ENCODE measurements around the gene SRGN. TPM values are rescaled to one million over a fixed set of nuclear protein-coding genes. Genes with fewer than 3 reads are reported as not detected.

Gene SRGN
- total and polyA plus RNA-seq, 10 of the 15 experiments (the other 5 are each of a cell fraction or from before 2014, with no cell fraction given) = 382 to 2,414 (median 885) TPM

DNA sequence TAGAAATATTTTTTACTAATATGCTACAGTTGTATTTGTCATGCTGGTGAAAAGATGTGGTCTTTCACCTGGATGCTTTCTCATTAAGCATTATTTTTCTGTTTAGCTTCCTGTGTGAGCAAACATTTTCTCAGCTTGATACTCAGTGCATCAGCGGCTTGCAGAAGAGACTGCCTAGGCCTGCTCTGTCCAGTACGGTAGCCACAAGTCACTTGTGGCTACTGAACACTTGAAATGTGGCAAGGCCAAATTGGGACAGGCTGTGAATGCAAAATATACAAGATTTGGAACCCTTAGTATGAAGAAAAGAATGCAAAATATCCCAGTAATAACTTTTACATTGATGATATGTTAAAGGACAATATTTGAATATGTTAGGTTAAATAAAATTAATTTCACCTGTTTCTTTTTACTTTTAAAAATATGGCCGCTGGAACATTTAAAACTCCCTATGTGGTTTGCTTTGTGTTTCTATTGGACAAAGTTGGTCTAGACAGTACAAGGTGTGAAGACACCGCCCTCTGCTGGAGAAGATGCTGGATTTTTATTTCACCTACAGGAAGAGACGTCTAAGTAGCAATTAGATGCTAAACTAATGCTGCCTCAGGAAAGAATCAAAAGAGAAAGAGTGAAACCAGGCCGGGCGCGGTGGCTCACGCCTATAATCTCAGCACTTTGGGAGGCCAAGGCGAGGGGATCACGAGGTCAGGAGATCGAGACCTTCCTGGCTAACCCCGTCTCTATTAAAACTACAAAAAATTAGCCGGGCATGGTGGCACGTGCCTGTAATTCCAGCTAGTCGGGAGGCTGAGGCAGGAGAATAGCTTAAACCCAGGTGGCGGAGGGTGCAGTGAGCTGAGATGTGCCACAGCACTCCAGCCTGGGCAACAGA is 5.3 kb downstream of the SRGN start (continued):
- TF ChIP-seq, protein P1, sequence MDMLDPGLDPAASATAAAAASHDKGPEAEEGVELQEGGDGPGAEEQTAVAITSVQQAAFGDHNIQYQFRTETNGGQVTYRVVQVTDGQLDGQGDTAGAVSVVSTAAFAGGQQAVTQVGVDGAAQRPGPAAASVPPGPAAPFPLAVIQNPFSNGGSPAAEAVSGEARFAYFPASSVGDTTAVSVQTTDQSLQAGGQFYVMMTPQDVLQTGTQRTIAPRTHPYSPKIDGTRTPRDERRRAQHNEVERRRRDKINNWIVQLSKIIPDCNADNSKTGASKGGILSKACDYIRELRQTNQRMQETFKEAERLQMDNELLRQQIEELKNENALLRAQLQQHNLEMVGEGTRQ (IDR thresholded peaks at IDR 0.05; ENCODE audit: borderline replicate concordance, low read depth, low read length) = no peak
- TF ChIP-seq, protein P2, sequence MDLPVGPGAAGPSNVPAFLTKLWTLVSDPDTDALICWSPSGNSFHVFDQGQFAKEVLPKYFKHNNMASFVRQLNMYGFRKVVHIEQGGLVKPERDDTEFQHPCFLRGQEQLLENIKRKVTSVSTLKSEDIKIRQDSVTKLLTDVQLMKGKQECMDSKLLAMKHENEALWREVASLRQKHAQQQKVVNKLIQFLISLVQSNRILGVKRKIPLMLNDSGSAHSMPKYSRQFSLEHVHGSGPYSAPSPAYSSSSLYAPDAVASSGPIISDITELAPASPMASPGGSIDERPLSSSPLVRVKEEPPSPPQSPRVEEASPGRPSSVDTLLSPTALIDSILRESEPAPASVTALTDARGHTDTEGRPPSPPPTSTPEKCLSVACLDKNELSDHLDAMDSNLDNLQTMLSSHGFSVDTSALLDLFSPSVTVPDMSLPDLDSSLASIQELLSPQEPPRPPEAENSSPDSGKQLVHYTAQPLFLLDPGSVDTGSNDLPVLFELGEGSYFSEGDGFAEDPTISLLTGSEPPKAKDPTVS (IDR thresholded peaks at IDR 0.05; ENCODE audit: low read depth, low read length) = no peak
- TF ChIP-seq, protein P3, sequence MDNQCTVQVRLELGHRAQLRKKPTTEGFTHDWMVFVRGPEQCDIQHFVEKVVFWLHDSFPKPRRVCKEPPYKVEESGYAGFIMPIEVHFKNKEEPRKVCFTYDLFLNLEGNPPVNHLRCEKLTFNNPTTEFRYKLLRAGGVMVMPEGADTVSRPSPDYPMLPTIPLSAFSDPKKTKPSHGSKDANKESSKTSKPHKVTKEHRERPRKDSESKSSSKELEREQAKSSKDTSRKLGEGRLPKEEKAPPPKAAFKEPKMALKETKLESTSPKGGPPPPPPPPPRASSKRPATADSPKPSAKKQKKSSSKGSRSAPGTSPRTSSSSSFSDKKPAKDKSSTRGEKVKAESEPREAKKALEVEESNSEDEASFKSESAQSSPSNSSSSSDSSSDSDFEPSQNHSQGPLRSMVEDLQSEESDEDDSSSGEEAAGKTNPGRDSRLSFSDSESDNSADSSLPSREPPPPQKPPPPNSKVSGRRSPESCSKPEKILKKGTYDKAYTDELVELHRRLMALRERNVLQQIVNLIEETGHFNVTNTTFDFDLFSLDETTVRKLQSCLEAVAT (IDR thresholded peaks at IDR 0.05) = peak; percentile 76
- TF ChIP-seq CREM (IDR thresholded peaks at IDR 0.05; ENCODE audit: low read depth) (no peak), SRF (IDR thresholded peaks at IDR 0.05; ENCODE audit: low read depth in 2 of 2, low read length in 2 of 2) (no peak), BRCA1 (IDR thresholded peaks at IDR 0.05; ENCODE audit: low read depth, low read length) (no peak), MXI1 (IDR thresholded peaks at IDR 0.05; ENCODE audit: low read depth, low read length) (0 out of 2 replicates have a peak, but pooled peaks have one; percentile 58), SMAD5 (IDR thresholded peaks at IDR 0.05; ENCODE audit: low read depth) (no peak), HDAC6 (IDR thresholded peaks at IDR 0.05; ENCODE audit: unreplicated experiment) (no peak), GATAD2B (conservative IDR thresholded peaks at IDR 0.05; ENCODE audit: low read depth) (no peak), NFXL1 (IDR thresholded peaks at IDR 0.05; ENCODE audit: borderline replicate concordance) (no peak), SIX5 (IDR thresholded peaks at IDR 0.05; ENCODE audit: low read depth, low read length, severe bottlenecking) (no peak), KDM1A (IDR thresholded peaks at IDR 0.05; ENCODE audit: borderline replicate concordance) (no peak), POLR2A (IDR thresholded peaks at IDR 0.05; ENCODE audit: low read depth, low read length) (no peak), ZNF622 (IDR thresholded peaks at IDR 0.05) (no peak), KAT2A (conservative IDR thresholded peaks at IDR 0.05; ENCODE audit: control insufficient read depth, low read depth, low read length) (no peak), ZNF207 (IDR thresholded peaks at IDR 0.05; ENCODE audit: borderline replicate concordance) (no peak), GABPA (IDR thresholded peaks at IDR 0.05; ENCODE audit: low read depth) (no peak), IKZF2 (IDR thresholded peaks at IDR 0.05) (peak; percentile 33 to 53; a peak in 2 of 4 replicates), RAD51 (IDR thresholded peaks at IDR 0.05) (no peak)
- TF ChIP-seq, protein P4, sequence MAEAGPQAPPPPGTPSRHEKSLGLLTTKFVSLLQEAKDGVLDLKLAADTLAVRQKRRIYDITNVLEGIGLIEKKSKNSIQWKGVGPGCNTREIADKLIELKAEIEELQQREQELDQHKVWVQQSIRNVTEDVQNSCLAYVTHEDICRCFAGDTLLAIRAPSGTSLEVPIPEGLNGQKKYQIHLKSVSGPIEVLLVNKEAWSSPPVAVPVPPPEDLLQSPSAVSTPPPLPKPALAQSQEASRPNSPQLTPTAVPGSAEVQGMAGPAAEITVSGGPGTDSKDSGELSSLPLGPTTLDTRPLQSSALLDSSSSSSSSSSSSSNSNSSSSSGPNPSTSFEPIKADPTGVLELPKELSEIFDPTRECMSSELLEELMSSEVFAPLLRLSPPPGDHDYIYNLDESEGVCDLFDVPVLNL (IDR thresholded peaks at IDR 0.05; ENCODE audit: low read depth, low read length) = 0 out of 2 replicates have a peak, but pooled peaks have one; percentile 22
- TF ChIP-seq, protein P5, sequence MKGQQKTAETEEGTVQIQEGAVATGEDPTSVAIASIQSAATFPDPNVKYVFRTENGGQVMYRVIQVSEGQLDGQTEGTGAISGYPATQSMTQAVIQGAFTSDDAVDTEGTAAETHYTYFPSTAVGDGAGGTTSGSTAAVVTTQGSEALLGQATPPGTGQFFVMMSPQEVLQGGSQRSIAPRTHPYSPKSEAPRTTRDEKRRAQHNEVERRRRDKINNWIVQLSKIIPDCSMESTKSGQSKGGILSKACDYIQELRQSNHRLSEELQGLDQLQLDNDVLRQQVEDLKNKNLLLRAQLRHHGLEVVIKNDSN (IDR thresholded peaks at IDR 0.05; ENCODE audit: borderline replicate concordance, extremely low read length, insufficient read depth, low read depth, low read length) = no peak
- TF ChIP-seq, protein P6, sequence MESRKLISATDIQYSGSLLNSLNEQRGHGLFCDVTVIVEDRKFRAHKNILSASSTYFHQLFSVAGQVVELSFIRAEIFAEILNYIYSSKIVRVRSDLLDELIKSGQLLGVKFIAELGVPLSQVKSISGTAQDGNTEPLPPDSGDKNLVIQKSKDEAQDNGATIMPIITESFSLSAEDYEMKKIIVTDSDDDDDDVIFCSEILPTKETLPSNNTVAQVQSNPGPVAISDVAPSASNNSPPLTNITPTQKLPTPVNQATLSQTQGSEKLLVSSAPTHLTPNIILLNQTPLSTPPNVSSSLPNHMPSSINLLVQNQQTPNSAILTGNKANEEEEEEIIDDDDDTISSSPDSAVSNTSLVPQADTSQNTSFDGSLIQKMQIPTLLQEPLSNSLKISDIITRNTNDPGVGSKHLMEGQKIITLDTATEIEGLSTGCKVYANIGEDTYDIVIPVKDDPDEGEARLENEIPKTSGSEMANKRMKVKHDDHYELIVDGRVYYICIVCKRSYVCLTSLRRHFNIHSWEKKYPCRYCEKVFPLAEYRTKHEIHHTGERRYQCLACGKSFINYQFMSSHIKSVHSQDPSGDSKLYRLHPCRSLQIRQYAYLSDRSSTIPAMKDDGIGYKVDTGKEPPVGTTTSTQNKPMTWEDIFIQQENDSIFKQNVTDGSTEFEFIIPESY (IDR thresholded peaks at IDR 0.05) = 0 out of 2 replicates have a peak, but pooled peaks have one; percentile 26

All from GM12878 (cell line).